Vagina (tissue), 2 donors: ENCODE data around the gene MLANA. TPM values are rescaled to one million over a fixed set of nuclear protein-coding genes. Genes with fewer than 3 reads are reported as not detected.

Experiments used
- DNase-seq, 2 donors: peaks; one replicate each; pipeline ENCODE4 v3.0.0-alpha.2; 2017; ENCODE audit errors: extremely low spot score in 2 of 2
- H3K27ac ChIP-seq: fragments of 200-600 bp; sonication (generic); one replicate; pipeline ENCODE4 v1.5.1; 2019
- H3K27me3 ChIP-seq: fragments of 200-600 bp; sonication (generic); one replicate; pipeline ENCODE4 v1.5.1; 2019
- H3K36me3 ChIP-seq, 2 donors: fragments of 200-600 bp; sonication (generic); one replicate each; pipeline ENCODE4 v1.5.1; 2017 to 2019
- H3K4me1 ChIP-seq: fragments of 200-600 bp; sonication (generic); one replicate; pipeline ENCODE4 v1.5.1; 2019
- H3K4me3 ChIP-seq, 2 donors: fragments of 200-600 bp; sonication (generic); 1 replicate in 1 of 2; 2 replicates in 1 of 2; pipeline ENCODE4 v1.5.1; 2016 to 2019
- H3K9me3 ChIP-seq: fragments of 200-600 bp; sonication (generic); one replicate; pipeline ENCODE4 v1.5.1; 2019
- CTCF ChIP-seq, 3 experiments: fragments of 450-650 bp in 2 of 3; fragments of 200-600 bp in 1 of 3; sonication (generic) in 1 of 3; IDR thresholded peaks; one replicate each; pipeline ENCODE4 v1.5.1; 2017 to 2019; ENCODE audit warnings: antibody characterized with exemption in 3 of 3, mild to moderate bottlenecking in 2 of 3, moderate library complexity in 2 of 3
- POLR2A ChIP-seq, 2 donors: fragments of 450-650 bp; IDR thresholded peaks; one replicate each; pipeline ENCODE4 v1.6.1; 2017; ENCODE audit warnings: antibody characterized with exemption in 2 of 2, mild to moderate bottlenecking in 2 of 2, moderate library complexity in 2 of 2
- POLR2AphosphoS5 ChIP-seq, 2 donors: sonication (generic); formaldehyde crosslinking; IDR thresholded peaks; one replicate each; pipeline ENCODE4 v1.9.0; 2017; ENCODE audit warnings: antibody characterized with exemption in 2 of 2, mild to moderate bottlenecking in 2 of 2, low read depth in 1 of 2; ENCODE audit not compliant: insufficient read depth in 1 of 2
- intact Hi-C: fragments of 100-400 bp; cut with DNase I; formaldehyde crosslinking; loops from one replicate; pipeline ENCODE4 v1.15.1; 2023
- total RNA-seq: library from RNA; depleted of rRNA; stranded (reverse); fragments of >200 nt; gene quantifications from one replicate; pipeline ENCODE4 v1.2.3, GENCODE V29; 2016

The MLANA gene
- total RNA-seq, 1 donor from 2014 or later: not detected

GRCh38 chr9:5958273-5958672 lies 67.6 kb downstream of the MLANA start:
- TF ChIP-seq CTCF (IDR thresholded peaks at IDR 0.05) (no peak), POLR2A (IDR thresholded peaks at IDR 0.05) (no peak), POLR2AphosphoS5 (IDR thresholded peaks at IDR 0.05; ENCODE audit: insufficient read depth in 1 of 2, low read depth in 1 of 2) (no peak)
- Histone ChIP-seq H3K4me3 (no peak overlapping the region), H3K36me3 (no peaks in the 10 kb centered on the region), H3K9me3 (no peaks in the 10 kb centered on the region), H3K27ac (no peak overlapping the region), H3K4me1 (peaks cover 5% of the 10 kb centered on the region), H3K27me3 (no peaks in the 10 kb centered on the region)
- intact Hi-C loops: no loop called here
- DNase-seq: no peak

Other genes starting within 250 kb of the MLANA start
- gene ERMP1, start 57.8 kb upstream of the MLANA start, total RNA-seq: 15.5 TPM
- gene RANBP6, start 124.7 kb downstream of the MLANA start, total RNA-seq: 10.1 TPM